Adipose tissue (tissue), 3 donors: Measurements from ENCODE around the gene OR5F1. TPM values are rescaled to one million over a fixed set of nuclear protein-coding genes. Genes with fewer than 3 reads are reported as not detected.

Experiments used
- H3K27ac ChIP-seq: one replicate; pipeline ENCODE4 v1.5.1; 2013; ENCODE audit warnings: low read depth, low read length
- WGBS, 3 donors: extraction: QIAGEN DNeasy Blood & Tissue Kit; methylation state at CpG; one replicate each; pipeline ENCODE4 v1.1.7; 2013; 5-methylcytosine and 5-hydroxymethylcytosine counted together
- polyA plus RNA-seq, 3 donors: library from polyadenylated mRNA; stranded (reverse); fragments of 200-250 nt; gene quantifications; one replicate each; pipeline ENCODE4 v1.2.3, GENCODE V29; 2013
- donor health status: healthy with polysubstance abuse.
- donor health status: Bipolar disorder and iron deficiency.
- donor health status: healthy.

OR5F1 gene
- not detected for polyA plus RNA-seq

- H3K27ac ChIP-seq, result no peak within 1 kb of the TSS
- WGBS, 3 donors, result 59 to 77% (median 62%) methylated on average over 2 of the region's 2 CpGs
Observed at GRCh38 chr11:55994525-55994924, at the start of gene OR5F1. Gene OR5F1 (minus strand): TSS chr11:55994625. CDS start chr11:55994625, 0 bp downstream.

- no peak within 1 kb of the TSS for H3K27ac ChIP-seq
Observed at GRCh38 chr11:56027354-56027753, 32.9 kb upstream of the OR5F1 start, which contains the start of gene OR5AS1. Gene OR5AS1 (plus strand): TSS chr11:56027654. CDS start chr11:56030419, 2,765 bp downstream.

- 46 to 71% (median 59%) methylated on average over 2 of the region's 2 CpGs for WGBS, 3 donors
- H3K27ac ChIP-seq, result no peak overlapping the region
Observed at GRCh38 chr11:56013805-56014204, 19.4 kb upstream of the OR5F1 start.

- no peak overlapping the region for H3K27ac ChIP-seq
Observed at GRCh38 chr11:56010716-56011115, 16.3 kb upstream of the OR5F1 start.

- no peak overlapping the region for H3K27ac ChIP-seq
- 85 to 97% (median 90%) methylated on average over 3 of the region's 3 CpGs for WGBS, 3 donors
Observed at GRCh38 chr11:55970935-55971334, 23.5 kb downstream of the OR5F1 start.

GRCh38 chr11:55969845-55970244, 24.6 kb downstream of the OR5F1 start, which contains the start of gene OR10AG1:
Gene OR10AG1 (minus strand): TSS chr11:55969945. CDS start chr11:55969907, 38 bp downstream.
- WGBS, 3 donors, result 79 to 84% (median 83%) methylated on average over 2 of the region's 2 CpGs

GRCh38 chr11:55967914-55968313, 26.5 kb downstream of the OR5F1 start:
- no peak overlapping the region for H3K27ac ChIP-seq
- WGBS, 3 donors, result 58 to 78% (median 77%) methylated on average over 5 of the region's 5 CpGs

More at GRCh38 chr11:55969845-55970244, 24.6 kb downstream of the OR5F1 start, which contains the start of gene OR10AG1:
- H3K27ac ChIP-seq, result no peak within 1 kb of the TSS

GRCh38 chr11:55966391-55966790, 28.0 kb downstream of the OR5F1 start:
- H3K27ac ChIP-seq, result no peak overlapping the region
- WGBS, 3 donors, result 67 to 77% (median 71%) methylated on average over 2 of the region's 2 CpGs

- H3K27ac ChIP-seq, result no peak overlapping the region
- 25 to 77% (median 72%) methylated on average over 4 of the region's 4 CpGs for WGBS, 3 donors
Observed at GRCh38 chr11:55956521-55956920, 37.9 kb downstream of the OR5F1 start.

- H3K27ac ChIP-seq, result no peak overlapping the region
- WGBS, 3 donors, result 59 to 87% (median 68%) methylated on average over 4 of the region's 4 CpGs
Observed at GRCh38 chr11:55949330-55949729, 45.1 kb downstream of the OR5F1 start.

Other genes starting within 250 kb of the OR5F1 start
- not detected for gene OR5D13, start 221.2 kb downstream of the OR5F1 start, polyA plus RNA-seq
- not detected for gene OR5D14, start 199.1 kb downstream of the OR5F1 start, polyA plus RNA-seq
- not detected for gene OR5L1, start 183.3 kb downstream of the OR5F1 start, polyA plus RNA-seq
- not detected for gene OR5D18, start 175.0 kb downstream of the OR5F1 start, polyA plus RNA-seq
- gene OR5L2, start 167.4 kb downstream of the OR5F1 start, polyA plus RNA-seq, result not detected
- gene OR5D16, start 155.9 kb downstream of the OR5F1 start, polyA plus RNA-seq, result not detected
- gene TRIM51, start 111.3 kb downstream of the OR5F1 start, polyA plus RNA-seq, result not detected
- gene OR5W2, start 80.0 kb downstream of the OR5F1 start, polyA plus RNA-seq, result not detected
- gene OR5I1, start 58.2 kb downstream of the OR5F1 start, polyA plus RNA-seq, result not detected
- not detected for gene OR10AG1, start 24.7 kb downstream of the OR5F1 start, polyA plus RNA-seq
- gene OR5AS1, start 33.0 kb upstream of the OR5F1 start, polyA plus RNA-seq, result not detected
- not detected for gene OR8I2, start 98.7 kb upstream of the OR5F1 start, polyA plus RNA-seq
- gene OR8H2, start 109.1 kb upstream of the OR5F1 start, polyA plus RNA-seq, result not detected
- not detected for gene OR8H3, start 127.7 kb upstream of the OR5F1 start, polyA plus RNA-seq
- gene OR8J3, start 145.6 kb upstream of the OR5F1 start, polyA plus RNA-seq, result not detected
- not detected for gene OR8K5, start 165.7 kb upstream of the OR5F1 start, polyA plus RNA-seq
- not detected for gene OR5J2, start 182.0 kb upstream of the OR5F1 start, polyA plus RNA-seq
- gene OR5T2, start 239.6 kb upstream of the OR5F1 start, polyA plus RNA-seq, result not detected